NB4 (cell line): ENCODE results near the gene WDR37.

ENCODE experiments used
- MYC ChIP-seq: IDR thresholded peaks from 2 replicates; pipeline ENCODE4 v1.6.1; 2011; ENCODE audit warnings: low read depth, low read length
- POLR2A ChIP-seq: IDR thresholded peaks from 2 replicates; pipeline ENCODE4 v1.6.1; 2011; ENCODE audit warnings: mild to moderate bottlenecking; ENCODE audit not compliant: insufficient read length; ENCODE audit errors: extremely low read depth
- TF ChIP-seq, protein P1 (sequence below): IDR thresholded peaks from one replicate; pipeline ENCODE4 v1.5.1; 2012; ENCODE audit warnings: low read depth, low read length
- TF ChIP-seq, protein P2 (sequence below): IDR thresholded peaks from 2 replicates; pipeline ENCODE4 v1.6.1; 2011; ENCODE audit warnings: low read depth, low read length

DNA sequence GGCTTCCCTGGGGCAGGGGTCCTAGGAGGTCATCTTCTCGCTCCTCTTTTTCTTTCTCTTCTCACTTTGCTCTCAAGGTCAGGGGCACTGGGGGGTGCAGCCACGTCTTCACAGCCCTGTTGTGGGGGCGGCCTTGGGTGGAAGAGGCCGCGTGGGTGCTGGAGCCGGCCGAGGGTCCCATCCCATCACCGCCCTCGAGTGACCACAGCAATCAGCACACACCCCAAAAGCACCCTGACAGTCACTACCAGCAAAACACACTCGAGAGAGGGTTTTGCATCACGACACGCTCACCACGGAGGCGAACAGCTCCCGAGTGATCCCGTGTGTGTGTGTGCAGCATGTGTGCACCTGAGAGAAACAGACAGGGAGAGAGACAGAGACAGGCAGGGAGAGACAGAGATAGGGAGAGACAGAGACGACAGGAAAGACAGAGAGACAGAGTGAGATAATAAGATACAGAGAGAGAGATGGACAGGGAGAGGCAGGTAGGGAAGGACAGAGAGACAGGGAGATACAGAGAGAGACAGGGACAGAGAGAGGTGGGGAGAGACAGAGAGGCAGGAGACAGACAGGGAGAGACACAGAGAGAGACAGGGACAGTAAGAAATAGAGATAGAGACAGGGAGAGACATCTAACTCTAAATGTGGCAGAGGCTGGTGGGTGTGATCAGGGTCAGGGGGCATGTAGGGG, 100.9 kb downstream of the WDR37 start:
- TF ChIP-seq, protein P1, sequence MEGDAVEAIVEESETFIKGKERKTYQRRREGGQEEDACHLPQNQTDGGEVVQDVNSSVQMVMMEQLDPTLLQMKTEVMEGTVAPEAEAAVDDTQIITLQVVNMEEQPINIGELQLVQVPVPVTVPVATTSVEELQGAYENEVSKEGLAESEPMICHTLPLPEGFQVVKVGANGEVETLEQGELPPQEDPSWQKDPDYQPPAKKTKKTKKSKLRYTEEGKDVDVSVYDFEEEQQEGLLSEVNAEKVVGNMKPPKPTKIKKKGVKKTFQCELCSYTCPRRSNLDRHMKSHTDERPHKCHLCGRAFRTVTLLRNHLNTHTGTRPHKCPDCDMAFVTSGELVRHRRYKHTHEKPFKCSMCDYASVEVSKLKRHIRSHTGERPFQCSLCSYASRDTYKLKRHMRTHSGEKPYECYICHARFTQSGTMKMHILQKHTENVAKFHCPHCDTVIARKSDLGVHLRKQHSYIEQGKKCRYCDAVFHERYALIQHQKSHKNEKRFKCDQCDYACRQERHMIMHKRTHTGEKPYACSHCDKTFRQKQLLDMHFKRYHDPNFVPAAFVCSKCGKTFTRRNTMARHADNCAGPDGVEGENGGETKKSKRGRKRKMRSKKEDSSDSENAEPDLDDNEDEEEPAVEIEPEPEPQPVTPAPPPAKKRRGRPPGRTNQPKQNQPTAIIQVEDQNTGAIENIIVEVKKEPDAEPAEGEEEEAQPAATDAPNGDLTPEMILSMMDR = no peak
- TF ChIP-seq POLR2A (no peak), MYC (no peak)
- TF ChIP-seq, protein P2, sequence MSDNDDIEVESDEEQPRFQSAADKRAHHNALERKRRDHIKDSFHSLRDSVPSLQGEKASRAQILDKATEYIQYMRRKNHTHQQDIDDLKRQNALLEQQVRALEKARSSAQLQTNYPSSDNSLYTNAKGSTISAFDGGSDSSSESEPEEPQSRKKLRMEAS = no peak
